GM19372 (cell line): Measurements from ENCODE around the gene LRRC63.
"Not testable (repeated sequence)": the region's sequence is repeated elsewhere in the genome, so short reads cannot be mapped to it uniquely, and the experiment has no call there.

Experiments
- ATAC-seq: cut with Tn5 transposase; IDR thresholded peaks from one replicate; pipeline ENCODE4 v1.9.1; 2021; ENCODE audit warnings: mild to moderate bottlenecking, low read depth, moderate library complexity; ENCODE audit not compliant: unreplicated experiment

Gene LRRC63, protein sequence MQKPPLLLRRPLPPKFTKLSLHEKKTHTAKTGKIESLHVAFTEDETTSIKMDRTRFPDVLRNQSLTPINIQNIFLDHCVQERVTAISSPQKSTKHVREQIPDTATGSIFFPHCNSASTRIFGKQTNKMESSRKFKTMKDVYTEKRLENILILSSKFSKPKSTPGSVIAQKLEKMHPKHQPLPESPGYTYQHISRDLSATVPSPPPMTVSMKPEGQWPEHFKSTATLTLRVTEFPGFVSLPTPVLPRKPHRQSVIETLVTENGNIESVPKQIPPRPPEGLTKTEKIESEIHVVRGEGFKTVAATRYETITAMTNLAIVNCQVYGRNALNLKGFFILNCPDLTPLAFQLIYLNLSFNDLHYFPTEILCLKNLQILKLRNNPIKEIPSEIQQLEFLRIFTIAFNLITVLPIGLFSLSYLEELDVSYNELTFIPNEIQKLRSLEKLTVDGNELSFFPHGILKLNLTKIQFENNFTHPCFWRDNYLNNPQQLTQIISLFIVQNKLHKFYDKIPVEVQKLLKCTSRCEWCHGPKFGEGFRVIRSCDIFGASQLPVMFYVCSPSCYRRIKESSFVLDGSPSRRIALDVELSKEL

DNA sequence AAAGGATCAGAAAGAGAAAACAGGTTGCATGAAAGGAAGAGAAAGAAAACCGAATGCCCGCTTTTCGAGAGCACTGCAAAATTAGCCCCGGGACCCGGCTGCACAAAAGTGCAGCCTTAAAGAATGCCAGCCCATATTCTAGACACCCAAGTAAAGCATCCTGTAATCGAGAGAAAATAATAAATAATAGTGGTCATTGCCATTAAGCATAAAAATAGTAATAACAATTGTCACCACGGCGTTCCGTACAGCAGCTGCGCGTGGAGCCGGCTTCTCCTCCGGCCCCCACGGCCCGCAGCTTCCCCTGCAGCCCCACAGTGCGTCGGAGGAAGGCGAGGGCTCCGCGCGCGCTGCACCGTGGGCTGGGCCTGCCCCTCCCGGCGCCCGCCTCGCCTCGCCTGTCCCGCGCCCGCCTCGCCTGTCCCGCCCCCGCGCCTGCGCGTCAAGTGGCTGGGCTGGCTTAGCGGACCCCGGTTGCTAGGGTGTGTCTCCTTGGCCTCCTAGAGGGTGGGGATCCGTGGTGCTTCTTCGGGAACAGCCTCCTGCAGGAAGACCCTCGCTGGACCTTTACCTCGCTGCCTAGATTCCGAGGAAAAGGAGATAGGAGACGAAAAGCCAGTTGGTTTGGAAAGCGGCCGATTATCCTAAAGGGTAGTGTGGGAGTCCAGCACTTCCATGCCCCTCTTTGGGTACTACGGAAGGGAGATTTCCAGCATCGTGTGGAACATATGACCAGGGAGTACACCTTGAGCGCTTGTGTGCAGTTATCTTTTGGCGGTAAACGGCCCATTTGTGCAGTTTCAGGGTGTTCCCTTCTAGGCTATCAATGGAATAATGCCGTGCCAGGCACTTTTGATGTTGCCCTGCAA is at the start of gene LRRC63:
Gene LRRC63 (plus strand): TSS at position 446 of the 869 bp plus-strand sequence. CDS start 1,107 bp downstream, outside the sequence.
- peak; percentile 88 for ATAC-seq

DNA sequence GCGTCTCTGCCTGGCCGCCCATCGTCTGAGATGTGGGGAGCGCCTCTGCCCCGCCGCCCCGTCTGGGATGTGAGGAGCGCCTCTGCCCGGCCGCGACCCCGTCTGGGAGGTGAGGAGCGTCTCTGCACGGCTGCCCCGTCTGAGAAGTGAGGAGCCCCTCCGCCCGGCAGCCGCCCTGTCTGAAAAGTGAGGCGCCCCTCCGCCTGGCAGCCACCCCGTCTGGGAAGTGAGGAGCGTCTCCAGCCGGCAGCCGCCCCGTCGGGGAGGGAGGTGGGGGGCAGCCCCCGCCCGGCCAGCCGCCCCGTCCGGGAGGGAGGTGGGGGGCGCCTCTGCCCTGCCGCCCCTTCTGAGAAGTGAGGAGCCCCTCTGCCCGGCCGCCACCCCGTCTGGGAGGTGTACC is 49.0 kb upstream of the LRRC63 start:
- ATAC-seq, result not testable (repeated sequence)

DNA sequence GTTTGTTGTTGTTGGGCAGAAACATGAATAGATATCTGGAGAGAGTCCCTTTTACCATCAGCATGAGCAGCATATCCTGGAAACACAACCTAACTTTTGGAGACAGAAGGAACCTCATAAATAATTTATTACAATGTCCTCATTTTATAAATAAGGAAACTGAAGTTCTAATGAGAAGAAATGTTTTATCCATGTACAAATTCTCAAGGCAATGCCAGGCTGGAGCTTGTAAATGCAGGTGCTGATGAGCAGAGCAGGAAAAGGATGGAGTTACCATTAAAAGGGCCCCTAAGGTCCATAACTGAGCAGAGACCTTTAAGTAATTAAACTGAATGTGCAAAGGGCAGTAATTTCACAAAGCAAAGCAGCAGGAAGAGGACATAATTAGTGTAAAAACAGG is 47.1 kb upstream of the LRRC63 start:
- ATAC-seq, result no peak

DNA sequence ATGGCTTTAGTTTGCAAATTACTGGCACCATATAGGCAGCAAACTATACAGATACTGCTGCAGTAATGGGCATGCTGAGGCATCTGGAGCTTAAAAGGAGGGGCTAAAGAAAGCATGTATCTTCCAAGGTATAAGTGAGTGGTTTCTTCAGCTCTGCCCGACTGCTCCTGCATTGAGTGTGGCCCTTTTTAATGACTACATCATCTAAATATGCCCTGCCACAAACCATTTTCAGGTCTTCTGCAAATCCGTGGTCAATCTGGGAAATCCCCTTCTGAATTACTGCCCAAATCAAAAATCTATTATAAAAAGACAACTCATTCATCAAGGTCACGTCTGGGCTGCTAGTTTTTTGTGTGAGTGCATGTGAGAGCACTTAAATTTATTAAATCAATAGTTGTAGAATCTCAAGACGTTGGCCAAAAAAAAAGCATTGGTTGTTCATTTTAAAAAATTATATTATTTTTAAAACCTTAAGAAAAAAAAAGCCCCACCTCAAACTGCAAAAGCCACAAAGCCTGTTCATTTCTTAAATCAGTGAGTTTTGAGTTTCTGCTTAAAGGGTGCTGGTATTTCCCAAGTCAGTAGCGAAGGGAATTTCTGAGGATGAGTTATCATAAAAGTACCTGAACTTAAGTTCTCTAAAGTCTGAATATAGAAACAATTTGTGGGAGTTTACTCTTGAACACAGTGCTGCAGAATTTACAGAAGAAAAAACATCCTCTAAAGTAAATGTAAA is 46.1 kb upstream of the LRRC63 start:
- ATAC-seq, result peak; percentile 48

DNA sequence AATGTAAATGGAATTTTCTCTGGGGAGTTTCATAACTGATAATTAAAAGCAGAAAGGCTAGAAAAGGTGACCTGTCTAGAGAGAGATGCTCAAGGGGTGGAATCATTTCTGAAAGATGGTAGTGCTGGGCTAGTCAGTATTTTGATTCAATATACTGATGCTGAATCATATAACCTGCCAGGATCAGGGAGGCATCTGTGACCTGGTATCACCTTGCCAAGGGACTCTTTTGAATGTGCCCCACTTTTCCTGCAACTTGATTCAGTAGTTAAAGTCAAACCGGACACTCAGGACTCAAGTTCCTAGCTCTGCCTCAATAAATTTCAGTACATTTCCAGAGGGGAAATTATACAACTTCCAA is 45.5 kb upstream of the LRRC63 start:
- ATAC-seq, result no peak

DNA sequence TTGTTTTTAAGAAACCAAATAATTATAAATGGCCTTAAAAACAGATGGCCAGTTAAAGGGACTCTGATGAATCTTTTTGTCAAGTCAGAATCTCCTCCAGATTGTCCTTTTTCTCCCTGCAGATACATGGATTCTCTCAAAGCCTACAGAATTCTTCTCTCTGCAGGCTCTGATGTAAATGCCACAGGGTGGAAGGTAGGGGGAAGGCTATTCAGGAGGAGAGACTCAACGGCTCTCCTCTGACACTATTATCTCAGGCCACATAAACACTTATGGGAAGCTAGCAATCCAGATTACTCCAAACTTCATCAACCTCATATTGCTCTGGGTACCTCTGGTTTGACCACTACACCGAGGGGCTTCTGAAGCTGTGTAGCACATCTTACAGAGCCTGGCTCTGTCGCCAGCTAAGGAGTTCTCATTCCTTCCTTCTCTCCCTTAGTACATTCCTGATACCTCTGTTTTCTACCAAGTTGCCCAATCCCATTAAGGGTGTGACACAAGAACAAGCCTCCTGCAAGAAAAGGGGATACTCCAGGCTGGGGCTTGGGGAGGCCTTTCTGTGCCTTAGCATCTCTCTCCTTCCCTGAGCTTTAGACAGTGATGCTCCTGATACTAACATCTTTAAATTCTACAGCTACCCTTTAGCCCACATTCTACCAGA is 44.6 kb upstream of the LRRC63 start:
- ATAC-seq, result no peak

DNA sequence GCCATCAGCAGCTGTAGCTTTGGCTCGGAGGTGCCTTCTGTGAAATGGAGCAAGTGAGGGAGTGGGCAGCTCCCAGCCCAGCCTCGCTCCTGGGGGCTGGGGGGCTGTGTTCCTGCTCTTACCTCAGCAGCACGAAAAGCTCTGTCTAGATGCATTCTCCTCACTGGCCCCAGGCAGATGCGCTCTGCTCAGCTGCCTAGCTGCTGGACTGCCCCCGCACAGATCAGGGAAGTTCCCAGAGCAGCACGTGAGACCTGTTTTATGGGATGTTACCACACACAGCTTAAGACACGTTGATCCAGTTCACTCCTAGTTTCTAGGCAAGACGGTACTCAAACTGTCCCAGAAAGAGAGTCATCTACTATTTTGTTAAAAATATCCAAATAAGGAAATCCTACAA is 43.4 kb upstream of the LRRC63 start:
- ATAC-seq, result no peak

DNA sequence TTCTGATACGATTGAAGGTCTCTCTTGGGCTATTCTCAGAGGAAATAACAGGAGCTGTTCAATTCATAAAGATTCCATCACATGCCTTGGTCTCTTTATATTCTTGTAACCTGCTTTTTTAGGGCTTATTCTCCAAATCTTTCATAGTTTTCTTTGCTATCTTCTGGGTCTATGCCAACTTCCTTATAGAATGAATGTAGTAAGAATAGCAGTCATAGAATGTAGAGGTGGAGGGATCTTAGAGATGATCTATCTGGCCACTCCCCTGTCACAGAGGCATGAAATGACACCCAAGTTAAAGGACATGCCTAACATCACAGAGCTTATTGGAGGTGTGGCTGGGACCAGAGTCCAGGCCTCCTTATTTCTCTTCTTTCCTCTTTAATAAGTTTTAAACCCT is 42.9 kb upstream of the LRRC63 start:
- no peak for ATAC-seq

DNA sequence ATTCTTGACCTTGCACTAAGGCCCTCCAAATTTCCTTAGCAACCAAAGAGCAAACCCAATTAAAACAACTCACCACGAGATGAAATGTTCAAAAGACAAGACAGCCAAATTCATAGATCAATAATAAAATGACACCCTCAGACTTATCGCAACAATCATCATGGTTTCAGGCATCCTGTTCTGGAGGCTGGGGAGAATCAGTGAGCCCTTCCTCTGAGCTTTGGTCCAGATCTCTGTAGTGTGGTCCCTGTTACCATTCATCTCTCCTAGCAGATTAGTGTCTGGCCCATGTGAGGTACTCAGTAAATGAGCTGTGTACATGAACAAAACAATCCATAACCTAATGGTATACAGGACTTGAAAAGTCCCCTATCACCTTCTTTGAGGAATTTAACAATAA is 42.0 kb upstream of the LRRC63 start:
- no peak for ATAC-seq

DNA sequence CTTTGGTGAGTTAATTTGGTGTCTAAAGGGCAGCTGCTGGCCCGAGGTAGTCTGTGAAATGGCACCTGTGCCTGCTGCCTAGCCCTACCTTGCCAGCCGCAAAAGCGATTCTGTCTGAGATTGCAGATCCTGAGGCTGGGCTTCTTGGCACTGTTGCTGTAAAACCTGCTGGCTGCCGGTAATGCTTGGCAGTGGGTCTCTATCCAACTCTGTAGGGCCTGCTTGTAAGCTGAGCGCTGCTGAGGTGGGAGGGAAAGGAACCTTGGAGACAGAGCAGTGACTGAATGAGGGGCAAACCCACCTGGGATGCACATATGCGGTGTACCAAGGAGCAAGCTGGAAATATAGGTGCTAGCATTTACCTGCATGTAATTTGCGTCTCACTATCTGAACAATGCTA is 41.5 kb upstream of the LRRC63 start:
- ATAC-seq, result no peak

DNA sequence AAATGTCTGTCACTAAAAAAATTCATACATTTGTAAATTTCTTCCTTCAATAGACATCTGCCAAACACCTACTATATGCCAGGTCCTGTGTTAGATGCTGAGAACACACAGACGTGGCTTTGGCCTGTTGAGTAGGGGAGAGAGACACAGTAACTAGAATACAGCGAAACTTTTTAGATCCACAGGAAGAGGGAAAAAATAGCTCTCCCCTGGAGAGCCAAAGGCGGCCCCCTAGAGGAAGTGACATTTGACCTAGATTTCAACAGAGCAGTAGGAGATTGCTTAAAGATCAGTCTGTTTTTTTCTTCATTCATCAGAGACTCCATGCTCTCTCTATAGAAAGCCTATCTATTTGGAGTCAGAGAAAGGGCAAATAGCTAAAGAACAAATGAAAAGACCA is 41.0 kb upstream of the LRRC63 start:
- no peak for ATAC-seq

DNA sequence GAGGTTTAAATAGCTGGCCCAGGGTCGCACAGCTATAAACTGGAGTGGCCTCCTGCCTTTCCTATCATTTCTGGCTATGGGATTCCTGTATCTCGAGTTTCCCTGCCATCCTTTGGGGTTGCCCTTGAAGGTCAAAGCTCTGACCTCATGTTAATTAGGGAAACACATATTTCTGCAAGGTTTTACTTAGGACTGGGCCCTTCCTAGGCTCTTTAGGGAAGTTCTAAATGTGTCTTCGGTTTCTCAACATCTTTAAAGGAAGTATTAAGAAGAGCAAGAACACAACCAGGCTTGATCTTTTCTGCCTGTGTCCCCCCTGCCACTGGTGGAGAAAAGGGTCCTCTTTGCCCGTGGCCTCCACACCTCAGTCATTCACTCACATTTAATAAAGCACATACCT is 40.5 kb upstream of the LRRC63 start:
- ATAC-seq, result no peak

DNA sequence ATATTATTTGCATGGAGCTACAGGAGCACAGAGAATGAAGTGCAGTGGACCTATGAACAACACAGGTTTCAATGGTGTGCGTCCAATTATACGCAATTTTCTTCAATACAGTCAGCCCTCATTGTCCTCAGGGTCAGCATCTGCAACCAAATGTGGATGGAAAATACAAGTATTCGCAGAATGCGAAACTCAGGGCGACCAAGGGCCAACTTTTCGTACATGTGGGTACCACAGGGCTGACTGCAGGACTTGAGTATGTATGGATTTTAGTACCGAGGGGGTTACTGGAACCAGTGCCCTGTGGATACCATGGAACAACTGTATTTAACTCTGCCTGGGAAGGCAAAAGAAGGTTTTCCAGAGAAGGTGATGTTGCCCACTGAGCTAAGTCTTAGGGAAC is 40.0 kb upstream of the LRRC63 start:
- ATAC-seq, result no peak

DNA sequence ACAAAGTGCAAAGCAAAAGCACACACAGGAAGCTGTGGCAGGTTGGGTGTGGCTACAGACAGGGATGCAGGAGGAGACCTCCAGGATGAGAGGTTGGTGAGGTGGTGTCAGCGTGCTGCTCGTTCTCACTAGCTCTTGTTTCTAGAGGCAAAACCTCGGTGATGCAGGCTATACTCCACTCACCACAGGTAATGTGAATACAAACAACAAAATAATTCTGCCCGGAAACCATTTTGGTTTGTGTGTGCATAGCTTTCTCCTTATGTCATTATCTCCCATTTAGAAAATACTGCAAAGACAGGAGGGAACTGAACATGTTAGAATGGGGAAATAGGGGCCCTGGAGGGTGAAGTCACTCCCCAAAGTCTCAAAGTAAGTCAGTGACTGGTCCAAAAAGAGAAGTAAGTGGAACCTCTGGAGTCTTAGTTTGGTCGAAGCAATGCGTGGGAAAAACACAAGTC is 39.2 kb upstream of the LRRC63 start:
- no peak for ATAC-seq

DNA sequence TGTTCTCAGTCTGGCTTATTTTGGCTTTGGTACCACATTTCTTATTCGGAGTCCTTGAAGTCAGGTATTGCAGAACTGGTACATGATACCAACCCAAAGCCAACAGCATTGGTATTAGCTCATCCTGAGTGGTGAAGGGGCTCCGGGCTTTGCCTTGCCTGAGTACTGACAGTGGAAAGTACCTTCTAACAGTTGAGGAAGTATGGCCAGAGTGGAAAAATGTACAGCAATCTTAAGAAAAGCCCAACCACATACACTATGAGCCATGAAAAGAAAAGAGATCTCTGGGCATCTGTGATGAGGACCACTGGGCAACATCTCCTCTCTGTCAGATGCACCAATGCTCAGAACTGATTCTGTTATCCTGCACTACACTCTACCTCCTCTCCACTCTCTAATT is 38.1 kb upstream of the LRRC63 start:
- no peak for ATAC-seq

DNA sequence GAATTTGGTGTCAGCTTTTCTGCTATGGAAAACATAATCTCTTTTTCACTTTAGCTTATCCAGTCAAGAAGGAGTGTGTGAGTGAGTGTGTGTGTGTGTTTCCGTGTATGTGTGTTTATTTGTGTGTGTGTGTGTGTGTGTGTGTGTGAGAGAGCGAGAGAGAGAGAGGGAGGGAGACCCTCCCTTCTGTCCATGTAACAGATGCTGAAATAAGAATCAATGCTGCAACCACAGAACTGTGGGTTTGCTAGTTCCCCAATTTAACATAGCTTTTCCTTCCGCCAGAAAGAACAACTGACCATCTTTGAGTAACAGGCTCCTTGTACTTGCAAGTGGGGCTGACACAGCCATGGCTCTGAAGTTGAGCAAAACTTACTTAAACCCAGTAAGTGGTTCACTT is 35.0 kb upstream of the LRRC63 start:
- peak; percentile 49 for ATAC-seq

DNA sequence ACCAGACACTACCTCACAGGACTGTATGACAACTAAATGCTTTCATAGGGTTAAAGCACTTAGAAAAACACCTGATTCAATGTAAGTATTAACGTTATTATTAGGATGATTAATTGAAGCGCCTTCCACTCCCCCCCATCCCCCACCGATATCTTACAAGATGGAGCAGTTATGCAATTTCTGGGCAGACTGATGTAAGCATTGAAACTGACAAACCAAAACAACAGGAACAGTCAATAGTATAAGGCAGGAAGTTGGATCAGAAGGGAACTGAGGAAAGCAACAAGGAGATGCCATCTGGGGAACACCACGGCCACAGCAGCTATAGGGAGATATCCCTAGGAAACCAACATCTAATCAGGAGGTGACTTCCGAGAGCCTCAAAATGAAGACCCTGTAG is 33.6 kb upstream of the LRRC63 start:
- no peak for ATAC-seq

DNA sequence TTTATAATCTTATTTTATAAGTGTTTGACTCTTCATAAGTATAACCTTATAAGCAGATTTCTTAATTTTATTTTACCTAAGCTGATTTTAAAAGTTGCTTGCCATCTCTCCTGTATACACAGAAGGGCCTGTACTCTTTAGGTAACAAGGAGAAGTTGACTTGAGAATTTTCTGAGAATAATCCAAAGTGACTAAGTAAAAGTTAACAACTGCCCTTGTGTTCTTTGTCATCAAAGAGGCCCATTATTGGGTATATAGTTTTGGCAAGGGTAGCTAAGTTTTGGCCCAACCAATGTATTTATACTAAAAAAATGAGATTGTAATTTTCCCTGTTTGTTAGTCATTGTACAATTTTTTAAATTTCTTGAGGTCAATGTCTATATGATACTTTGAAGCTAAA is 32.9 kb upstream of the LRRC63 start:
- ATAC-seq, result no peak

DNA sequence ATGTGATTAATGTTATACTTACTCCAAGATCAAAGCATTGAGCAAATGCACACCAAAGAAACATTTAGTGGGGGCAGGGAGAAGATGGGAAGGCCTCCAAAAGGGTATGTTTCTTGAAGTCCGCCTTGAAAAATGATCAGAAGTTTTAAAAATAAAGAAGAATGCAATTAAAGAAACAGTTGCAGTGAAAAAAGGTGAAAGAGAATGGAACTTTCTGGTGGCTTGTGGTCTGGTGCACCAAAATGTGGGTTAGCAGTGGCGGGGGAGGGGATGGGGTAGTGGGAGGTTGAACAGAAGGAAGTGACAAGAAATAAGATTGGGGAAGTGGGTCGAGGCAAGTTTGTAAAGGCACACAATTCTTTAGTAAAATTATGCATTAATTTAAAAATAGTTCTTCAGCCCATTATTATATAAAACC is 32.2 kb upstream of the LRRC63 start:
- ATAC-seq, result no peak
